Activated CD8-positive, alpha-beta T cell treated with anti-CD3 and anti-CD28 coated beads, Interleukin-2, amount 10 ng/mL, durations not matched to agents 7 days and 5 days (primary cell): ENCODE results near the gene IGFBP6. TPM values are rescaled to one million over a fixed set of nuclear protein-coding genes. Genes with fewer than 3 reads are reported as not detected.
A peak's percentile ranks its signal among the peaks of the same experiment; 100 is the strongest.
"Not testable (repeated sequence)": the region's sequence is repeated elsewhere in the genome, so short reads cannot be mapped to it uniquely, and the experiment has no call there.

Experiments
- ATAC-seq: fragments of 150-1000 bp; cut with Tn5 transposase; one replicate; pipeline ENCODE4 v1.10.0; 2021; ENCODE audit warnings: moderate library complexity
- CTCF ChIA-PET: fragments of 350-600 bp; sonication (Branson Sonifier 250); formaldehyde crosslinking; loops from one replicate; lab custom pipeline; 2021; ENCODE audit warnings: antibody characterized with exemption; lab: Charles Lee
- POLR2A ChIA-PET: fragments of 350-600 bp; sonication (Branson Sonifier 250); formaldehyde crosslinking; loops from one replicate; lab custom pipeline; 2021; ENCODE audit warnings: antibody characterized with exemption; lab: Charles Lee
- DNase-seq: peaks from one replicate; pipeline ENCODE4 v3.0.0-alpha.2; 2020
- H3K27ac Mint-ChIP-seq: one replicate; pipeline ENCODE4 v1.8.0; 2021; ENCODE audit warnings: mild to moderate bottlenecking, mixed read lengths
- H3K27me3 Mint-ChIP-seq: one replicate; pipeline ENCODE4 v1.8.0; 2021; ENCODE audit warnings: low read depth, mixed read lengths
- H3K36me3 Mint-ChIP-seq: one replicate; pipeline ENCODE4 v1.8.0; 2021; ENCODE audit warnings: low read depth, mixed read lengths
- H3K4me1 Mint-ChIP-seq: one replicate; pipeline ENCODE4 v1.8.0; 2021; ENCODE audit warnings: low read depth, mixed read lengths
- H3K4me3 Mint-ChIP-seq: one replicate; pipeline ENCODE4 v1.8.0; 2021; ENCODE audit warnings: mild to moderate bottlenecking, mixed read lengths
- H3K9me3 Mint-ChIP-seq: one replicate; pipeline ENCODE4 v1.8.0; 2022; ENCODE audit warnings: mixed read lengths; ENCODE audit not compliant: insufficient read depth
- total RNA-seq, 2 experiments: library from RNA; stranded (reverse); gene quantifications; one replicate each; pipeline ENCODE4 v1.2.3, GENCODE V29; 2021

The IGFBP6 gene
- total RNA-seq, 2 experiments from 2014 or later, result 3.1 to 5.4 TPM

GRCh38 chr12:53093777-53094393 lies 3.6 kb upstream of the IGFBP6 start:
- CTCF ChIA-PET, result interaction anchor here (0.8 to 4.4 kb wide), 7 partner anchors 8 to 227 kb away, joined by 3 to 37 read pairs (median 4); partner anchors contain the start of genes AAAS and SPRYD3
- Mint-ChIP-seq H3K27me3 (peaks cover 24% of the 10 kb centered on the region), H3K36me3 (no peaks in the 10 kb centered on the region), H3K4me3 (no peak overlapping the region), H3K27ac (no peak overlapping the region), H3K9me3 (no peaks in the 10 kb centered on the region), H3K4me1 (peaks cover 31% of the 10 kb centered on the region)
- ATAC-seq, result no peak
- no peak for DNase-seq
- POLR2A ChIA-PET, result interaction anchor here (0.9 to 1.7 kb wide), 2 partner anchors 15 to 37 kb away, joined by 3 to 5 read pairs; partner anchors contain the start of gene SPRYD3

- Mint-ChIP-seq H3K4me1 (peaks cover 36% of the 10 kb centered on the region), H3K27ac (no peak overlapping the region), H3K27me3 (peaks cover 21% of the 10 kb centered on the region), H3K9me3 (no peaks in the 10 kb centered on the region), H3K36me3 (no peaks in the 10 kb centered on the region), H3K4me3 (no peak overlapping the region)
- no peak for ATAC-seq
- POLR2A ChIA-PET, result interaction anchor here (1.5 kb wide), 1 partner anchor 15 kb away, joined by 4 read pairs; the partner anchor contains the start of gene SPRYD3
- CTCF ChIA-PET, result interaction anchor here (0.5 to 4.4 kb wide), 5 partner anchors 10 to 227 kb away, joined by 3 to 37 read pairs (median 4); partner anchors contain the start of genes AAAS and SPRYD3
- DNase-seq, result no peak
Measured at GRCh38 chr12:53094394-53094787, 3.1 kb upstream of the IGFBP6 start.

GRCh38 chr12:53094796-53095595 lies 2.5 kb upstream of the IGFBP6 start:
- CTCF ChIA-PET, result interaction anchor here (0.5 to 4.4 kb wide), 4 partner anchors 10 to 30 kb away, joined by 3 to 37 read pairs (median 4); partner anchors contain the start of gene SPRYD3

GRCh38 chr12:53095596-53095895 lies 1.9 kb upstream of the IGFBP6 start:
- peaks cover 16% of the 10 kb centered on the region for H3K27me3 Mint-ChIP-seq
- H3K36me3 Mint-ChIP-seq, H3K27ac Mint-ChIP-seq, DNase-seq, ATAC-seq, H3K9me3 Mint-ChIP-seq, H3K4me3 Mint-ChIP-seq: not testable (repeated sequence)
- ChIA-PET CTCF (interaction anchor here (1.4 to 4.4 kb wide), 2 partner anchors 16 to 30 kb away, joined by 4 to 37 read pairs; partner anchors contain the start of gene SPRYD3), POLR2A (interaction anchor here (1.5 kb wide), 1 partner anchor 16 kb away, joined by 4 read pairs; the partner anchor contains the start of gene SPRYD3)
- peaks cover 41% of the 10 kb centered on the region for H3K4me1 Mint-ChIP-seq

More at GRCh38 chr12:53094796-53095595, 2.5 kb upstream of the IGFBP6 start:
- DNase-seq, ATAC-seq, H3K4me3 Mint-ChIP-seq, H3K27ac Mint-ChIP-seq, H3K9me3 Mint-ChIP-seq, H3K36me3 Mint-ChIP-seq: not testable (repeated sequence)
- peaks cover 20% of the 10 kb centered on the region for H3K27me3 Mint-ChIP-seq
- H3K4me1 Mint-ChIP-seq, result peaks cover 37% of the 10 kb centered on the region
- POLR2A ChIA-PET, result interaction anchor here (1.5 kb wide), 1 partner anchor 15 kb away, joined by 4 read pairs; the partner anchor contains the start of gene SPRYD3

GRCh38 chr12:53096089-53096741 lies 1.3 kb upstream of the IGFBP6 start:
- Mint-ChIP-seq H3K27me3 (peaks cover 11% of the 10 kb centered on the region), H3K36me3 (no peaks in the 10 kb centered on the region), H3K27ac (no peak overlapping the region), H3K9me3 (no peaks in the 10 kb centered on the region), H3K4me3 (peak overlapping the region; percentile 10), H3K4me1 (peaks cover 48% of the 10 kb centered on the region)
- CTCF ChIA-PET, result interaction anchor here (1.4 to 4.4 kb wide), 2 partner anchors 17 to 31 kb away, joined by 4 to 37 read pairs; partner anchors contain the start of gene SPRYD3
- POLR2A ChIA-PET, result interaction anchor here (1.5 kb wide), 1 partner anchor 17 kb away, joined by 4 read pairs; the partner anchor contains the start of gene SPRYD3
- ATAC-seq (no peak), DNase-seq (no peak)

GRCh38 chr12:53096759-53097158 lies 708 bp upstream of the IGFBP6 start:
- peak overlapping the region; percentile 75 for H3K4me3 Mint-ChIP-seq
- H3K36me3 Mint-ChIP-seq, result no peaks in the 10 kb centered on the region
- peaks cover 52% of the 10 kb centered on the region for H3K4me1 Mint-ChIP-seq
- DNase-seq, result no peak
- peaks cover 8% of the 10 kb centered on the region for H3K27me3 Mint-ChIP-seq
- ATAC-seq, result no peak
- POLR2A ChIA-PET, result no interaction called here
- CTCF ChIA-PET, result interaction anchor here (1.4 to 8.0 kb wide), 3 partner anchors 15 to 29 kb away, joined by 4 to 295 read pairs (median 170); partner anchors contain the start of gene SPRYD3
- H3K9me3 Mint-ChIP-seq, result no peaks in the 10 kb centered on the region
- H3K27ac Mint-ChIP-seq, result peak overlapping the region; percentile 86

GRCh38 chr12:53097207-53097563 lies 282 bp upstream of the IGFBP6 start:
- H3K4me1 Mint-ChIP-seq, result peaks cover 56% of the 10 kb centered on the region
- POLR2A ChIA-PET, result interaction anchor here (0.6 kb wide), 1 partner anchor 350 kb away, joined by 3 read pairs; no protein-coding TSS in a partner anchor

GRCh38 chr12:53098354-53098981 lies 1.0 kb downstream of the IGFBP6 start:
- H3K4me1 Mint-ChIP-seq, result peaks cover 68% of the 10 kb centered on the region
- DNase-seq, result no peak
- H3K27me3 Mint-ChIP-seq, result peaks cover 8% of the 10 kb centered on the region
- ChIA-PET POLR2A (interaction anchor here (0.6 to 2.0 kb wide), 5 partner anchors 12 to 122 kb away, joined by 3 to 12 read pairs (median 3); partner anchors contain the start of gene SPRYD3), CTCF (interaction anchor here (0.8 to 8.0 kb wide), 24 partner anchors 8 to 412 kb away, joined by 3 to 295 read pairs (median 5); partner anchors contain the start of genes CSAD, SPRYD3, TNS2 and ZNF740)
- no peaks in the 10 kb centered on the region for H3K9me3 Mint-ChIP-seq
- H3K36me3 Mint-ChIP-seq, result no peaks in the 10 kb centered on the region
- H3K4me3 Mint-ChIP-seq, result peak overlapping the region; percentile 75
- peak overlapping the region; percentile 91 for H3K27ac Mint-ChIP-seq
- ATAC-seq, result no peak

More at GRCh38 chr12:53097207-53097563, 282 bp upstream of the IGFBP6 start:
- CTCF ChIA-PET, result interaction anchor here (1.2 to 8.0 kb wide), 3 partner anchors 15 to 36 kb away, joined by 4 to 295 read pairs (median 170); partner anchors contain the start of gene SPRYD3
- peak overlapping the region; percentile 86 for H3K27ac Mint-ChIP-seq
- H3K9me3 Mint-ChIP-seq, result no peaks in the 10 kb centered on the region
- H3K4me3 Mint-ChIP-seq, result peak overlapping the region; percentile 75
- DNase-seq (no peak), ATAC-seq (no peak)
- H3K36me3 Mint-ChIP-seq, result no peaks in the 10 kb centered on the region
- H3K27me3 Mint-ChIP-seq, result peaks cover 8% of the 10 kb centered on the region

GRCh38 chr12:53099071-53099882 lies 1.8 kb downstream of the IGFBP6 start:
- H3K4me1 Mint-ChIP-seq, result peaks cover 68% of the 10 kb centered on the region
- peaks cover 8% of the 10 kb centered on the region for H3K27me3 Mint-ChIP-seq
- CTCF ChIA-PET, result interaction anchor here (0.8 to 8.0 kb wide), 26 partner anchors 9 to 411 kb away, joined by 3 to 295 read pairs (median 5); partner anchors contain the start of genes CSAD, SPRYD3, TNS2 and ZNF740
- ATAC-seq (peak; percentile 25), DNase-seq (peak; percentile 94)
- POLR2A ChIA-PET, result interaction anchor here (0.5 to 2.0 kb wide), 6 partner anchors 20 to 225 kb away, joined by 3 to 12 read pairs (median 3); partner anchors contain the start of genes SPRYD3 and ZNF740
- H3K27ac Mint-ChIP-seq, result peak overlapping the region; percentile 91
- H3K4me3 Mint-ChIP-seq, result peak overlapping the region; percentile 17
- H3K9me3 Mint-ChIP-seq, result no peaks in the 10 kb centered on the region
- H3K36me3 Mint-ChIP-seq, result peaks cover 2% of the 10 kb centered on the region
